B cell (primary cell): ENCODE measurements around the gene SMNDC1.

Source experiments
- EZH2 ChIP-seq: IDR thresholded peaks from 2 replicates; pipeline ENCODE4 v1.6.1; 2012; ENCODE audit warnings: borderline replicate concordance, low read depth, mild to moderate bottlenecking, moderate library complexity, low read length; ENCODE audit not compliant: insufficient read depth, poor library complexity, severe bottlenecking
- TF ChIP-seq, protein P1 (sequence below): fragments of 200-600 bp; IDR thresholded peaks from one replicate; pipeline ENCODE4 v1.8.0; 2022; ENCODE audit warnings: antibody characterized with exemption, mild to moderate bottlenecking

DNA sequence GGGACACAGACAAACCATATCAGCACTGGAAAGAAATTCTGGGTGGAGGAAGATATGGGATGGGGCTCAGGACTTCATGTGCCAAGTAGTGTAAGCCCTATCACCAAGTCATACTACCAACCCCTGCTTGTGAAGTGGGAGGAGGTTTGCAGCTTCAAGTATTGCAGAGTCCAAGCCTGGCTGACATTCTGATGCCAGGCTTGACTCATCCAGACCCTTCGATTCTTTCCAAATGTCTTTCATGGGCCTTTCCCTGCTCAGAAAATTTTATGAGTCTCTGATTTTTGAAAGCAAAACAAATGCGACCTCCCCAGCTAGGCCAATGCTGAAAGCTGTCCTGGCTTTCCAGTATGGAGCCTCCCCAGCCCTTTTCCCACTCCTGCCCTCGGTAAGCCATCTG is 45.1 kb upstream of the SMNDC1 start:
- TF ChIP-seq, protein P1, sequence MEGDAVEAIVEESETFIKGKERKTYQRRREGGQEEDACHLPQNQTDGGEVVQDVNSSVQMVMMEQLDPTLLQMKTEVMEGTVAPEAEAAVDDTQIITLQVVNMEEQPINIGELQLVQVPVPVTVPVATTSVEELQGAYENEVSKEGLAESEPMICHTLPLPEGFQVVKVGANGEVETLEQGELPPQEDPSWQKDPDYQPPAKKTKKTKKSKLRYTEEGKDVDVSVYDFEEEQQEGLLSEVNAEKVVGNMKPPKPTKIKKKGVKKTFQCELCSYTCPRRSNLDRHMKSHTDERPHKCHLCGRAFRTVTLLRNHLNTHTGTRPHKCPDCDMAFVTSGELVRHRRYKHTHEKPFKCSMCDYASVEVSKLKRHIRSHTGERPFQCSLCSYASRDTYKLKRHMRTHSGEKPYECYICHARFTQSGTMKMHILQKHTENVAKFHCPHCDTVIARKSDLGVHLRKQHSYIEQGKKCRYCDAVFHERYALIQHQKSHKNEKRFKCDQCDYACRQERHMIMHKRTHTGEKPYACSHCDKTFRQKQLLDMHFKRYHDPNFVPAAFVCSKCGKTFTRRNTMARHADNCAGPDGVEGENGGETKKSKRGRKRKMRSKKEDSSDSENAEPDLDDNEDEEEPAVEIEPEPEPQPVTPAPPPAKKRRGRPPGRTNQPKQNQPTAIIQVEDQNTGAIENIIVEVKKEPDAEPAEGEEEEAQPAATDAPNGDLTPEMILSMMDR = no peak
- no peak for TF ChIP-seq EZH2
